A549 treated with DMSO at 1 μM for 4 hours (cell line): ENCODE results near the gene TSPAN2. TPM values are rescaled to one million over a fixed set of nuclear protein-coding genes. Genes with fewer than 3 reads are reported as not detected.

Experiments
- total RNA-seq: library from RNA; stranded (reverse); fragments of 200-300 nt; extraction: Qiagen RNA extraction; gene quantifications from 5 replicates; pipeline ENCODE4 v1.2.3, GENCODE V29; 2022; ENCODE audit warnings: low read depth

Gene TSPAN2
- total RNA-seq: 0.80 to 1.8 TPM (median 1.0 TPM) in 5 replicates

DNA sequence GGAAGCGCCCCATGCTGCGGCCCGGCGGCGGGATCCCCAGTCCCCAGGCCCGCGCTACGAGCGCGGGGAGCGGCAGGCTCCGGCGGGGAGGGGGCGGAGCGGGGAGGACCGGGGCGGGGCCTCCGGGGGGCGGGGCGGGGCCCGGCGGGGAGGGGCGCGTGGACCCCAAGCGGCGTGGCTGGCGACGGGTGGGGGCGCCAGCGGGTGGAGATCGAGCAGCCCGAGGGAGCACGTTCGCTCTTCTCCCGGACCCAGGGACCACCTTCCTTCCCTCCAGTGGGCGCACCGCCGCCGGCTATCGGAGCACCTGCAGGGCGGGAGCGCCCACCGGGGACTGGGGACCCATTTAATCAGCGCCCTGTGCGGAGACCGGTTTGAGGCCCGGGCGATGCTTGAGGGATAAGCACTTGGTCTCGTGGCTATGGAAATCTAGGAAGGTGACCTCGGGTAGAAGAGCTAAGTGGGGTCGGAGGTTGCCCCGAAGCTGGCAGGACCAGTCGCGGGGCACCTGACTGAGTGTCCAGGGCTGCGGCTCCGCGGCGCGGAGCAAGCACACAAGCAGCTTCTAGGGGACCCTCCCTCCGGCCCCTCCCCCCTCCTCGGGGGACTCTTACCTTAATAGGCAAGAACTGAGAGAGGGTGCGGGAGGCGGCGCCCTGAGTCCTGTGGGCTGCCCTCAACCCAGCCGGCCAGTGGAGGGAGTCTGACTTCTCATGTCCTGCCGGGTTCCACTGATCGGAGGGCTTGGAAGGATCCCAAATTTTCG lies at the start of gene TSPAN2:
TSPAN2 (minus strand) TSS at position 84 of the 766 bp plus-strand sequence; CDS start at position 13, 71 bp downstream.

GRCh38 chr1:115029526-115029925 lies 59.8 kb downstream of the TSPAN2 start, which contains the start of gene TSHB:
TSHB (plus strand) TSS chr1:115029826; CDS start chr1:115033363, 3,537 bp downstream.

Other genes starting within 250 kb of the TSPAN2 start
- gene SYCP1, start 234.6 kb downstream of the TSPAN2 start, total RNA-seq: not detected in 5 replicates
- not detected in 5 replicates for gene TSHB, start 59.7 kb downstream of the TSPAN2 start, total RNA-seq
- gene NGF, start 248.7 kb upstream of the TSPAN2 start, total RNA-seq: 4.2 to 6.5 TPM (median 4.4 TPM) in 5 replicates